GM19025 (cell line): ENCODE results near the gene IRF8.
"Not testable (repeated sequence)": the region's sequence is repeated elsewhere in the genome, so short reads cannot be mapped to it uniquely, and the experiment has no call there.

Experiments
- ATAC-seq: cut with Tn5 transposase; IDR thresholded peaks from one replicate; pipeline ENCODE4 v1.9.1; 2021; ENCODE audit warnings: mild to moderate bottlenecking, low read depth, moderate library complexity; ENCODE audit not compliant: unreplicated experiment

The IRF8 gene

DNA sequence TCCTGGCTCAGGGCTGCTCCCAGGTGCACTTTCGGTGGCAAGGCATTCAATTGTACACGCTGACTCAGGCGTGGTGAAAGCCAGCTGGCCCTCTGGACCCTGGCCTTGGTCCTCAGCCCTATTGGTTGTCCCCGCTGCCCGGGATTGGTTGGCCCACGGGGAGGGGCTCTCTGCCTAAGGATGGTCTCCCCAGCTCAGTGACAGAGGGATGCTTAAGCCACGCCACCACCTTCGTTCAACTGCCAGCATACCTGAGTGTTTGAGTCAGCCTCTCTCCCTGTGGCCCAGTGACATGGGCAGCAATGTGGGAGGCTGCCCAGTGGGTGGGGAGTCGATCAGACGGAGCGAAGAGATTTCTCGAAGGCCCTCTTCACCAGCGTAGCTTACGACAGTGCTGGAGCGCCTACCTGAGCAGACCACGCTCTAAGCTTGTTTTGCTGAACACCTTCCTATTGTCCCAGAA, 30.3 kb downstream of the IRF8 start:
- ATAC-seq: no peak

- no peak for ATAC-seq
Observed at GRCh38 chr16:85930301-85930700, 31.3 kb downstream of the IRF8 start.

- ATAC-seq: no peak
Observed at GRCh38 chr16:85931596-85932402, 32.8 kb downstream of the IRF8 start.

- no peak for ATAC-seq
Observed at GRCh38 chr16:85934210-85934609, 35.2 kb downstream of the IRF8 start.

DNA sequence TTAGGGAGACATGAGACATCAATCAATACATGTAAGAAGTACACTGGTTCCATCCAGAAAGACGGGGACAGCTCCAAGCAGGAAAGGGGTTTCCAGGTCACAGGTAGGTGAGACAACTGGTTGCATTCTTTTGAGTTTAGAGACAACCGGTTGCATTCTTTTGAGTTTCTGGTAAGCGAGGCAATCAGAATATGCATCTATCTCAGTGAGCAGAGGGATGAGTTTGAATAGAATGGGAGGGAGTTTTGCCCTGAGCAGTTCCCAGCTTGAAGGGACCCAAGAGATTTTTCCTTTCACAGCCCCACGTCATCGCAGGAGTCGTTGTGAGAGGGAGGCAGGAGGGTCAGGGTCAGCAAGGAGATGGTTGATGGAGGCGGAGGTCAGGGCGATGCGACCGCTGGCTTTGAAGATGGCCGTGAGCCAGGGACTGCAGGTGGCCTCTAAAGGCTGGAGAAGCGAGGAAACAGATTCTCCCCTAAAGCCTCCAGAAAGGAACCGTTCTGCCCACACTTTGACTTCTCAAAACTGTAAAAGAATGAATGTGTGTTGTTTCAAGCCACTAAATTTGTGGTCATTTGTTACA, 36.5 kb downstream of the IRF8 start:
- peak; percentile 17 for ATAC-seq

- ATAC-seq: peak; percentile 74
Observed at GRCh38 chr16:85935974-85936760, 37.2 kb downstream of the IRF8 start.

DNA sequence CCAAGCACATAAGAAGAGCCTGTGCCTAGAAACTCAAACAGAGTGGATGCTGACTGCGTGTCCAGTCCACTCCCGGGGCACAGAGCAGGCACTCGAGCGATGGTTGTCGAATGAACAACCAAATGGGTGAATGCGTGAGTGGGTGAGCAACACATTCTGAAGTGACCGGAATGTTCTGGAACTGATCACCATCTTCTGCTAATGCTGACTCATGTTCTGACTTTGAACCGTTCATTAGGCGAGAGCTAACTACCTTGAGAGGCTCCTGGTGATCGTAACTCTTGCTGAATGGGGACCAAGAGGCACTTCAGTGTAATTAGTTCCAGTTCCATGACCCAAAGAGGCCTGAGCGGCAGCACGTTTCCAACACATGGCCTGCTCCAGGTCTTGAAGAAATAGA, 37.9 kb downstream of the IRF8 start:
- ATAC-seq: peak; percentile 28

DNA sequence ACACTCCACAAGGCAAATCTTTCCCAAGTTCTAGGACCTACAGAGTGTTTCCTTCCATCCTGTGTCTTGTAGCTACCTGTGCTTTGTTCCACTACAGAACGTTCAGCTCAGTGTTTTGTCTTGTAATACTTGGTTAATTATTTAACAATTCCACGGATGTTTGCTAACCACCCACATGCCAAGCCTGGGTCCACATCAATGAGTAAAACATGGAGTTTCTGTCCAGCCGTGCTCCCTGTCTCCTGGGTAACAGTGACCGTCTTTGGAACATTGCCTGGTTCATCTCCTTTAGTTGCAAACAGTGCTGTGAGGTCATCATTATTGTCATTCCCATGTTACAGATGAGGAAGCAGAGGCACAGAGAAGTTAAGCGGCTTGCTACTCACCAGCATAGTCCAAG, 41.3 kb downstream of the IRF8 start:
- no peak for ATAC-seq

- no peak for ATAC-seq
Observed at GRCh38 chr16:85941863-85942644, 43.1 kb downstream of the IRF8 start.

DNA sequence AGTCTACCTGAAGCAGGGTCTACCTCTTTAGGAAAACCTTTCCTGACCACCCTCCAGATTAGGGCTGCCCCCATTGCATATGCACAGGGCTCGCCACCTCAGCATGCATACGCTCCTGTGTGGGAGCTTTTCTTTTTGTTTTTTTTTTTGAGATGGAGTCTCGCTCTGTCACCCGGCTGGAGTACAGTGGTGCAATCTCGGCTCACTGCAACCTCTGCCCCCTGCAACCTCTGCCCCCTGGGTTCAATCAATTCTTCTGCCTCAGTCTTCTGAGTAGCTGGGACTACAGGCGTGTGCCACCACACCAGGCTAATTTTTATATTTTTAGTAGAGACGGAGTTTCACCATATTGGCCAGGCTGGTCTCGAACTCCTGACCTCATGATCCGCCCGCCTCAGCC, 43.7 kb downstream of the IRF8 start:
- not testable (repeated sequence) for ATAC-seq

DNA sequence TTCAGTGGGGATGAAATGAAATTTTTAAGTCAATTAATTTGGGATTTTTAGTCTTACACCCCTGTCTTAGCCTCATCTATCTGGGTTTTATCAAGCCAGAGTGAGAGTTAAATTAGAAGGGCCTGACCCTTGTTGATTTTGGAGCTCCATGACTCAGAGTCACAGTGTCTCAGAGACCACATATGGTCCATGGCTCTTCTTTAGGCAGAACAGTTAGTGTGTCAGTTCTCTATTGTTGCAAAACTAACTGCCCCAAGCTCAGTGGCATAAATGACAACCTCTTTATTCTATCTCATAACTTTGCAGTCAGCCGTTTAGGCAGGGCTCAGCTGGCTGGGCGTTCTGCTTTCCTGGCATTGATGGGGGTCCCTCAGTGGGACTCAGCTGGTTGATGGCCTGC, 44.7 kb downstream of the IRF8 start:
- no peak for ATAC-seq

DNA sequence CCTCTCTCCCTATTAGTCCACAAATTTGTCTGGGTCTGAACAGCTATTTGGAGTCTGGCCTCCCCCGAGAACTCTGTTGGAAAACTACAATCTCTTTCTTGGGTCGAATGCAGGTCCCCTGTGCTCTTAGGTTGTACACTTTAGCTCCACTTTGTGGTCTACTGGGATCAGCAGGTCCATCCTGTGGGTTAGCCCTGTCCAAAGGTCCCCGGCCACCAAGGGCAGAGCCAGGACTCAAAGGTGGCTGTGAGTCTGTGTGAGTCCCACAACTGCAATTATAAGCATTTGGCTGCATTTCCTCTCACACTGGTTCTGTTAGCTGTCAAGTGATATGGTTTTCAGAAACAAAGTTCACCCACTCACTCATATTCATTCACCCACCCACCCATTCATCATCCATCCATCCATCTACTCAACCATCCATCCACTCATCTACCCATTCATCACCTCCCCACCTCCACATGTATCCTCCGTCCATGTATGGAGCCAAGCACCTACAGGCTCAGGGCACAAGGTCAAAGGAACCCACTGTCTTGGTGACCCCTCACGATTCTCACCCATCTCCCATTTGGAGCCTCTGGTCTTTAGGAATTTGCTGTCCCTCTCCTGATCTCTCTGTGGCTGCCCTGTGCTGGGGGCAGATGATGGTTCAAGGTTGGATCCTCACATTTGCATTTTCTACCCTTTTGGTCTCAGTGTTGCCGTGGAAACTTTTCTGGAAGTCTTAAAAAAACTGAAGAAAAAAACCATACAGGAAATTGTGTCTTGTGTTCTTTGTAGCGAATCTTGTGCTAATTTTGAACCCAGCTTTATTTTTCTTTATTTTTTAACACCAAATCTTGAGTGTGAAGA, 45.8 kb downstream of the IRF8 start:
- no peak for ATAC-seq

DNA sequence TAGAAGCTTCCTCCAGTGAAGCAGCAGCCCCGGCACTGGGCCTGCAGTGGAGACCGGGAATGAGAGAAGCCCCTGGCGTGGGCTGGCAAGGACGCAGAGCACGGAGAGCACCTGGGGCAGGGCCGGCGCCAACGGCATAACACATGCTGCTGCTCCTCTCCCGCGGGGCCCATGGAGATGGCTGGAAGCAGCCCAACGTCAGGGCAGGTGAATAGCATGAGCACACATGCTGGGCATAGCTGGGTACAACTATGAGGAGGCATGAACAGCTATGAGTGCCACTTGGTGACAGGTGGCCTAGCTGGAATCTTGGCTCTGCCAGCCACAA, 46.4 kb downstream of the IRF8 start:
- ATAC-seq: no peak

DNA sequence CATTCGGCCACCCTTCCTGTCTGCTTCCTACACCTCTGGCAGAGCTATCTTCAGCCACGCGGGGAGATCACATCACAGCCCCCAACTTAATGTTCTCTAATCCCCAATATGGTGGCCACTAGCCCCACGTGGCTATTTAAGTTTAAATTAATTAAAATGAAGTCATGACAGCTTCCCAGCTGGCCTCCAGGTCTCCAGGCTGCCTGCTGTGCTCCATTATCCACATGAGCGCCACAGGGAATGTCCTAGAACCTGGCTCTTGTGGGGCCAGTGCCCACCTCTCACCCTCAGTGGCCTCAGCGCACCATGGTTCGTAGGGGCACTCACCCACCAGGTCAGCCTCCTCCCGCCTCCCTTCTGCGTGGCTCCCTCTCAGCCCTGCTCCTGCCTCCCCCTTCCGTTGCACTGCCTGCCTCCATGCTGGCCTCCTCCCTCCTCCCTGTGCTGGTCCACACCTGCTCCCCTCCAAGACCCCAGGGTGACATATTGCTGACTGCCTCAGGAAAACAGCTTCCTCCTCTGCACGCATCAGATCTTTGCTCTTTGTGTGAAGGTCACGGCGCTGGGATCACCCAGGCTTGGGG, 47.7 kb downstream of the IRF8 start:
- no peak for ATAC-seq

GRCh38 chr16:85947230-85948137, 48.5 kb downstream of the IRF8 start:
- ATAC-seq: peak; percentile 82

DNA sequence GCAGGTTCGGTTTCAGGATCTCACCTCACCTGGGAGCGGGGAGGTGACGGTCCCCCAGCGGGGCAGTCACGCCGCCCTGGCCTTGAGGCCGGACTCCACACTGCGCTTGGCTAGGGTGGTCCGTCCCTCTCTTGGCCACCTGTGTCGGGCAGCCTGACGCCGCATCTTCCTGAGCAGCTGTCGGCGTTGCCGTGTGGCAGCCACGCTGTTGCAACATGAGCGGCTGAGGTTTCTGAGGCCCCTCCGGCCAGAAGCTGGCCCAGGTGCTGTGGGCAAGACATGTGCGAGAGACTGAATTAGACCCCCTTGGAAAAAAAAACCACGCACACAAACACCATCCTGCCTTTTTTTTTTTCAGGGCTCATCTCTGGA, 49.2 kb downstream of the IRF8 start:
- ATAC-seq: peak; percentile 32

DNA sequence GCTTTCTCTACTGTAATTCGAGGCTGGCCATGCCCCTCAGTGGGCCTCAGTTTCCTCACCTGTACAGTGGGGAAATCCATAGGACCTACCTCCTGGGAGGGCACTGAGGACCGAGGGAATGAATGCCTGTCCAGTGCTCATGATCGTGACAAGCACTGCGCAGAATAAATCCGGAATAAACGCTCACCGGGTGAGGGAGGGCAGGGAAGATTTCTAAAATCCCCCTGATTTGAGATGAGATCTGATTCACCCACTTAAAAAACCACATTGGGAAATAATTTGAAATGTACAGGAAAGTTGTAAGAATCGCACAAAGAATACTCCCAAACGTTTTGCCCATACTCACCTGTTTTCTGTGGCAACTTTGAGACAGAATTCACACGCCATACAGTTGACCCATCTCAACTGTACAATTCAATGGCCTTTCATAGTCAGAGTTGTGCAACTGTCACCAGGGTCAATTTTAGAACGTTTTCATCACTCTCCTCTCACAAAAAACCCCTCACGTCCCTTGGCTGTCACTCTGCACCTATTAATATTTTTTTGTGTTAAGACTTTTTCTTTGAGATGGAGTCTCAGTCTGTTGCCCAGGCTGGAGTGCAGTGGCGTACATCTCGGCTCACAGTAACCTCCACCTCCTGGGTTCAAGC, 49.8 kb downstream of the IRF8 start:
- ATAC-seq: no peak
